Measurements from ENCODE around the gene PCSK1N.
"Not testable (repeated sequence)": the region's sequence is repeated elsewhere in the genome, so short reads cannot be mapped to it uniquely, and the experiment has no call there.

PCSK1N gene

DNA sequence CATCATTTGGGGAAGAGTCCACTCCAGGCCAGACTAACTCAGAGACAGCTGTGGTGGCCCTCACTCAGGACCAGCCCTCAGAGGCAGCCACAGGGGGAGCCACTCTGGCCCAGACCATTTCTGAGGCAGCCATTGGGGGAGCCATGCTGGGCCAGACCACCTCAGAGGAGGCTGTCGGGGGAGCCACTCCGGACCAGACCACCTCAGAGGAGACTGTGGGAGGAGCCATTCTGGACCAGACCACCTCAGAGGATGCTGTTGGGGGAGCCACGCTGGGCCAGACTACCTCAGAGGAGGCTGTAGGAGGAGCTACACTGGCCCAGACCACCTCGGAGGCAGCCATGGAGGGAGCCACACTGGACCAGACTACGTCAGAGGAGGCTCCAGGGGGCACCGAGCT is 12.4 kb downstream of the PCSK1N start:
- DNase-seq = no peak

DNA sequence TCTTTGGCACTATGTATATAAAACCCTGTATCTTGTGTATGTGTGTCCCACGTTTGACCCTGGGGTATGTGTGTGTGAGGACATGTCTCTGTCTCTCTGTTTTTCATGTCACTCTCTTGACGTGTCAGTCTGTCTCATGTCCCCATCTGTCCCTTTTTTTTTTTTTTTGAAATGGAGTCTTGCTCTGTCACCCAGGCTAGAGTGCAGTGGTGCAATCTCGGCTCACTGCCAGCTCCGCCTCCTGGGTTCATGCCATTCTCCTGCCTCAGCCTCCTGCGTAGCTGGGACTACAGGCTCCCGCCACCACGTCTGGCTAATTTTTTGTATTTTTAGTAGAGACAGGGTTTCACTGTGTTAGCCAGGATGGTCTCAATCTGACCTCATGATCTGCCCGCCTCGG is 16.0 kb downstream of the PCSK1N start:
- not testable (repeated sequence) for DNase-seq

DNA sequence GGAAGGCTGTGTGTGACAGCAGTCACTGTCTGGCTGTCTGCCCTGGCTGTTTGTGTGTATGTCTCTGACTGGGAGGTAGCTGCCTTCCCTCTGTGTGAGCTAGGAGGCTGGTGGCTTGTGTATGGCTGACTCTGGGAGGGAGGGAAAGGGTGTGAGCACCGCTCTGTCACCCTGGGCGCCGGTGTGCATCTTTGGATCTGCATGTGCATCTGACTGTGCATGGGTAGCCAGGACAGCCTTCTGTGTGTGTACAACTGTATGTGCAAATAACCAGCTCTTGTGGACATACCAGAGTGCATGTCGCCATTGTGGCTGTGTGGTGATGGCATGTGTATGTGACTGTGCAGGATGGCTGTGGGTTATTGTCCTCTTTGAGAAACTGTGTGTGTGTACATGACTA is 16.5 kb downstream of the PCSK1N start:
- no peak for DNase-seq

DNA sequence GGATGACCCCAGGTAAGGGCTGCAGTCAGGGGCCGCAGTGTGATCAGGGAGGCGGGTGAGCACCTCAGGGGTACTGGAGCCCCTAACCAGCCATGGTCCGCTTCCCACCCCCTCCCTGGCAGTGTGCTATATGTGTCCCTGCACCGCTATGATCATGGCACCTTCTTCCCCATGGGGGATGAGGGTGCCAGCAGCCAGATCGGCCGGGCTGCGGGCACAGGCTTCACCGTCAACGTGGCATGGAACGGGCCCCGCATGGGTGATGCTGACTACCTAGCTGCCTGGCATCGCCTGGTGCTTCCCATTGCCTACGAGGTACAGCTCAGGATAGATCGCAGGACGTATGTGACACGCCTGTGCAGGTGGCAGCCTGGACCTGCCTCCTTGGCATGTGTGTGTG is 17.3 kb downstream of the PCSK1N start:
- DNase-seq = no peak

DNA sequence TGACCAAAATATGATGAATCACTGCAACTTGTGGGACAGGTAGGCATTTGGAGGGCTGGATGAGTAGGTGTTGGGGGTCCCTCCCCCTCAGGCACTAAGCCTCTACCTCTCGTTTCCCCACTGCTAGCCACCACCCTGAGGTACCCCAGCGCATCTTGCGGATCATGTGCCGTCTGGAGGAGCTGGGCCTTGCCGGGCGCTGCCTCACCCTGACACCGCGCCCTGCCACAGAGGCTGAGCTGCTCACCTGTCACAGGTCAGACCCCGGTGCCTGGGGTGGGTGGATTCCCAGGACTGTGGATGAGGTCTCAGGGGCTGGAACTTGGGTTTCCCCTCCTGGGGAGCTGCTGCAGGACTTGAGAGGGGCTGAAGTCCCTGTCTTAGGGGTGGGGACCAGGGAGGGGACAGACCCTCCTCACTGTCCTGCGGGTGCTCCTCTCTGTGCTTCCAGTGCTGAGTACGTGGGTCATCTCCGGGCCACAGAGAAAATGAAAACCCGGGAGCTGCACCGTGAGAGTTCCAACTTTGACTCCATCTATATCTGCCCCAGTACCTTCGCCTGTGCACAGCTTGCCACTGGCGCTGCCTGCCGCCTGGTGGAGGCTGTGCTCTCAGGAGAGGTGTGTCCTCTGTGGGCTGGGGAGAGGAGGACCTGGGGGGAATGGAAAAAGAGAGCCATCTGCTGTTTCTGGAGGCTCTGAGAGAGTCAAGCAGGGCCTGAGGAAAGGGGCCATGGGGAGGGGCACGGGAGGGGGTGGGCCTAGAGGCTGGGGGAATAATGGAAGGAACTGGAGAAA is 19.2 kb downstream of the PCSK1N start:
- no peak for DNase-seq

DNA sequence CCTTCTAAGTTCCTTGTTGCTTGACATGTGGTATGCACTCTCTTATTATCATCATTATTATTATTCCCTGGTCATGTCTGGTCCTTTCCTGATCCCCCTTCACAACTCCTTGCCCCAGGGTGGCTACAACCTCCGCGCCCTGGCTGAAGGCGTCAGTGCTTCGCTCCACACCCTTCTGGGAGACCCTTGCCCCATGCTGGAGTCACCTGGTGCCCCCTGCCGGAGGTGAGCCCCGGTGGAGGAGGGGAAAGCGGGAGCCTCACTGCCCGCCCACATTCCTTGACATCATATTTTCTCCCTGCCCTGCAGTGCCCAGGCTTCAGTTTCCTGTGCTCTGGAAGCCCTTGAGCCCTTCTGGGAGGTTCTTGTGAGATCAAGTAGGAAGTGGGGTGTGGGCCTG is 20.1 kb downstream of the PCSK1N start:
- DNase-seq = no peak

DNA sequence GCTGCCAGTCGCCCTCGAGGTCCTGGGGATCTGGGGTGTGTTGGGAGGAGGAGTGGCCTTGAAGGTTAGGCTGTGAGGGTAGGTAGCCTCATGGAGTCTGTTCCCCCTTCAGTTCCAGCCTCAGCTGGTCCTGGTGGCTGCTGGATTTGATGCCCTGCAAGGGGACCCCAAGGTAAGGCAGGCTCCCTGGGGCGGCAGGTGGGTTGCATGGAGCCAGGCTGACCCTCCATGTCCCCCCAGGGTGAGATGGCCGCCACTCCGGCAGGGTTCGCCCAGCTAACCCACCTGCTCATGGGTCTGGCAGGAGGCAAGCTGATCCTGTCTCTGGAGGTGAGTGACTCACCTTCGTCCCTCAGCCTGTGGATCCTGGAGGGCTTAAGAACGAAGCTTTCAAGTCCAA is 20.7 kb downstream of the PCSK1N start:
- DNase-seq = no peak

DNA sequence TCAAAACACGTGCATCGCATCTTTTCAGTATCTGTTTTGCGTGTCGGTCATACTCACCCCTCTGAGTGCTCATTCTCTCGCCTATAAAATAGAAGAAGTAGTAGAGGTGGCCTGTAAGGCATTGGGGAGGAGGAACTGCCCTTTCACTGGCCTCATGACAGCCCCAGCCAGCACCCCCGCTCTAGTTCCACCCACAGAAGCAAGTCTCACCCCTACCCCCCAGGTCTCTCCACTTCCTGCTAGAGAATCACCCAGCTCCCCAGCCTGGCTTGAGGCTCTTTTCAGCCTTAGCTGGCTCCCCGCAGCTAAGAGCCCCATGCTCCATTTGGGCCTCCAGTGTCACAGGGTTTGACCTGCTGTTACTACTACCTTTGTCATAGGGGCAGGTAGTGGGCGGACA is 21.8 kb downstream of the PCSK1N start:
- DNase-seq = no peak

DNA sequence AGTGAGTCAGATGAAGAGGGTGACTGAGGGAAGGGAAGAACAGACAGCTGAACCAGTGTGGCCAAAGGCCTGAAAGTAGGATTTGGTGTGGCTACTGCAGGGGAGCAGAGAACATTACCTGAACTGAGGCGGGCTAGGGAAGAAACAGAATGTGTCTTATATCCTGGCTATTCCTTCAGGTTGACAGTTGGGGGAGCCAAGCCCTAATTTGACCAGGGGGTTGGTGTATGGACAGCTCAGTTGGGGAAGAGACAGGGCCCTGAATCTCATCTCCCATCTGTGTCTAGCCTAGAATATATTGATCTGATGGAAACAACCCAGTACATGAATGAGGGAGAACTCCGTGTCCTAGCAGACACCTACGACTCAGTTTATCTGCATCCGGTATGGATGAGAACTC is 29.3 kb downstream of the PCSK1N start:
- DNase-seq = no peak

DNA sequence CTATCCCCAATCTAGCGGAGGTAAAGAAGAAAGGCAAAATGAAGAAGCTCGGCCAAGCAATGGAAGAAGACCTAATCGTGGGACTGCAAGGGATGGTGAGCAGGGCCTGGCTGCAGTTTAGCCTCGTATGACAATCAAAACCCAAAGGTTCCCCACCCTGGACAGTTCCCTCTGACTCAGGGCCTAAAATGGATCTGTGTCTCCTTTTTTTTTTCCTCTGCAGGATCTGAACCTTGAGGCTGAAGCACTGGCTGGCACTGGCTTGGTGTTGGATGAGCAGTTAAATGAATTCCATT is 32.6 kb downstream of the PCSK1N start:
- no peak for DNase-seq

DNA sequence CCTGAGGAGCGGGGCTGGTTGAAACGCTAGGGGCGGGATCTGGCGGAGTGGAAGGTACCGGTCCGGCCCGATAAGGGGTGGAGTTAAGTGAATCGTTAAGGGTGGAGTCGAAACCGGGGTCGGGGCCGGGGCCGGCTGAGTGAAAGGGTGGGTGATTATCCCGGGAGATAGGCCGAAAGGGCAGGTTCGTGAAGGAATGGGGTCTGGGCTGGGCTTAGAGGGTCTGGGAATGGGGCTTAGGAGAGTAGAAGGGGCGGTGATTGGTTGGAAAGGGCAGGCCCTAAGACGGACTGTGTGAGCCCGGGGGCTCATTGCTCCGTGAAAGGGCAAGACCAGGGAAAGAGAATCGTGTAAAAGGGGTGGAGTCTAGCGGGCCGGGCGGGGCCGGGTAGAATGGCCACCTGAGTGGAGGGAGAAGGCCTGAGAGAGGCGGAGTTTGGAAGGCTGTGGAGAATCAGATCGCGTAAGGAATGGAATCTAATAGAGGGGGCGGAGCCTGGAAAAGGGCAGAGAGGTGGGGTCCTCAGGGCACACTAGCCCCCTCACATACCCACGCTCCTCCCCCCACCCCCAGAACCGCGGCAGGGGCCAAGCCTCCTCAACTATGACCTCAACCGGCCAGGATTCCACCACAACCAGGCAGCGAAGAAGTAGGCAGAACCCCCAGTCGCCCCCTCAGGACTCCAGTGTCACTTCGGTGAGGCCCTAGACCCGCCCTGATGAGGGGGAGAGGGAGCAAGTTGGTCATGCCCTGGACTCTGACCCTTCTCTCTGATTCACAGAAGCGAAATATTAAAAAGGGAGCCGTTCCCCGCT is 33.1 kb downstream of the PCSK1N start:
- peak; percentile 27 for DNase-seq

DNA sequence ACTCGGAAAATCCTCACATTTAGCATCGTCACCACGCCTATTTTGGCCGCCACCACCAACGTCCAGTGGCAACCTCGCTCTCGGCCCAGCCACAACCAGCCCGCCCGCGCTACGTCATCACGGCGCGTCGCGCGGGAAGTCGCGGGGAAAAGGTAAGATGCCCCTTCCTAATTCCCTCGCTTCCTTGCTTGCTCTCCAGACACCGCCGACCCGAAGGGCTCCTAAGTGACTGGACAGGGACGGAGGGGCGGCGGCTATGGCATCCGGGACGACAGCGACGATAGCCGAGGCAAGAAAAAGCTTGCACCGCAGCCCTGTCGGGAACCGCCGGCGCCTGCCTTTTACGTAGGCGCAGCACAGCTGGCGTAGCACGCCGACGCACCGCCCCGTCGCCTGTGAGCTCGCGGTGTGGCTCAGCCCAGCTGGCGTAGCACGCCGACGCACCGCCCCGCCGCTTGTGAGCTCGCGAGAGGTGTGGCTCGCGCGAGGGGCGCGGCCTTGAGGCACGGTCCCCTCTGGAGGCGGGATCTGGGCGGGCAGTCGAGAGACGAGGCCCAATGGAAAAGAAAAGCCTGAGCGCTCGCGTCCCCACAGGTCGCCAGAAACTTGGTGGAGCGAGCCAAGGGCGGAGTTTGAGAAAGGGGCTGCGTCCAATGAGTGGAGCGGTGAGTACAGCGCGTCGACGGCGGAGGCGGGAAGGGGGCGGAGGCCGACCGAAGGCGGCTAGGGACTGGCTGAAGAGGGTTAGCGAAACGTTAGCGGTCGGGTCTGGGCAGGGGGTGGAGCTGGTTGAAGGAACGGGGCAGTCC is 33.9 kb downstream of the PCSK1N start, which contains the start of gene HDAC6:
Gene HDAC6 (plus strand): TSS at position 788 of the 809 bp plus-strand sequence. CDS start 626 bp downstream, outside the sequence.
- DNase-seq = peak; percentile 89

DNA sequence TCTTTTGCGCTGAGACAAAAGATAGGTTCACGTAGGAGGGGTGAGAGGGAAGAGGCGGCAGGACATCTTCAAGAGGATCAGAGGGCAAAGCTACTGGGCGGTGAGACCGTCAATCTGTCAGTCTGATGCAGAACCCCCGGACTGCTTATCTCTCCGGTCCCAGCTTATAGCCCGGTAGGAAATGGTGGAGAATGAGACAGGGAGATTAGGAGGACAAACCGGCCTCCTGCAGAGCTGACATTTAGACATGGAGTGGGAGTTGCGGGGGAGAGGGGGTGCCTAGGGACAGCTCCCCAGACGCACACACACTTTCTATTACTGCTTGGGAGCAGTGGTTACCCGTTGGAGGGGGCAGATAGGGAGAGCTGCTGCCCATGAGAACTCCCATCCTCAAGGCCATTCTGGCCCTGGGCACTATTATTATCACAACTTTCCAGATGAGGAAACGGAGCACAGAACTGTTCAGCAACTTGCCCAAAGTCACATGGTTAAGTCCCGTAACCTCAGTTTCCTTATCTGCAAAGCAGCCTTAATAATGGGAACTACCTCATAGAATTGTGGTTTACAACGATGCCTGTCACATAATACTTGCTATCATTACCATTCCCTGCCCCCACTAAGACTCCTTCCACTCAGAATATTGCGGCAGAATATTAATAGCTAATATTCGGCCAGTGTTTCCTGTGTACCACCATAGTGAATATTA is 34.7 kb downstream of the PCSK1N start:
- DNase-seq = no peak

DNA sequence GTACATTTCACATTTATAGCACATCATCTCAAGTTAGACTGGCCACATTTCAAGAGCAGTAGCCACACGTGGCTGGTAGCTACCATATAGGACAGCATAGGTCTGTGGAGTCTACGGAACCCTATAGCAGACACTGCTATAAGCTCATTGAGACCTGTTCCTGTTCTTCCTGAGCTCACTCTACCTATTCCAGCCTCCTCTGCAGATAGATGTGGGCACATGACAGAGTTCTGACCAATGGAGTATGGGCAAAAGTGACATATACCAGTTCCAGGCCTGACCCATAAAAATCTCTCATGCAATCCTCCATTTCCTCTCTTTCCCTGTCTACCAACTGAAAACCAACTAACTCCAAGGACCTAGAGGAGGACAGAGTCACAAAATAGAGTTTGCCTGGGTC is 37.1 kb downstream of the PCSK1N start:
- no peak for DNase-seq

DNA sequence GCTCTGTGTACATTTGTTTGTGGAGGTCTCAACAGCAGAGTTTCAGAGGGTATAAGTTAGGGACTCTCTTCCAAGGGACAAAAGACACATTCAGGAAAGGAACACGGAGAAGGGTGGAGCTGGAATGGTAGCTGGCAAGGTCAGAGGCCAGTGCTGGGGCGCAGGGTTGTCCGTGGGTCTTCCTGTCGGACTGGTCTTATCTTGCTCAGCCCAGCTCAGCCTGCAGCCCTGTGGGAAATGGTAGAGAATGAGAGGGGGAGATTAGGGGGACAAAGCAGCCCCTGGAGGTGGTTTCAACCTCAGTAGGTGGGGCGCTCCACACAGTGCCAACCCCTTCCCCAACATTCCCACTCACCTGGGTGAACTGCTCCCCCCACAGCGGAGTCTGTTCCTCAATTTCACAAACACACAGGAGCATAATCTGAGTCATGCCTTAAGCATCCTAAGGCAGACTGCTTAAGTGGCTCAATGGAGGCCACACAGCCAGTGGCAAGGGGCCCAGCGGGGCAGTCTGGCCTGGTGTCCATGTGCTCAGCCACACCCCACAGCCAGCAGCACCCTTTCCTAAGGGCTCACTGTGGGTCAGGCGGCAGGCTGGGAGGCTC is 40.4 kb downstream of the PCSK1N start:
- DNase-seq = no peak

DNA sequence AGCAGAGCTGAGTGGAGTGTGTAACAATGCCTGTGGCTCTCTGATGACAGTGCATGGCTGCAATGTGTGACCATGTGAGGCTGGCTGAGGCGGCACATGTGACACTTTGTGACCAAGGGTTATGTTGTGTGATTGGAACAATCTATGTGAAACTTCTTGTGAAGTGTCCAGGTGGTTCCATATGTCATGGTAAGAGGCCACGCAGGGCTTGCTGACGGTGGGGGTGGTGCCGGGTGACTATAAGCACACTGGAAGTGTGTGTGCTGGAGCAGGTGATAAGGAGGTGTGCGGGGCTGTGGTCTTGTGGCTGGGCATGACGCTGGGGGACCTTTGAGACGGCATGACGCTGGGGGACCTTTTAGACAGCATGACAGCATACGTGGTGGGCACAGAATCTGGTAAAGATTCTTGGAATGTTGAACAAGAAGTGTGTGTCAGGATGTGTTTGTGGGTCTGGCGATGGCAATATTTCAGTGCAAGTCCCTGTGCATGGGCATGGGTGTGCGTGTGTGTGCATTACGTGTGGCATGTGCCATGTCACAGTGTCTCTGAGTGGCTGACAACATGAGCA is 41.0 kb downstream of the PCSK1N start:
- no peak for DNase-seq

DNA sequence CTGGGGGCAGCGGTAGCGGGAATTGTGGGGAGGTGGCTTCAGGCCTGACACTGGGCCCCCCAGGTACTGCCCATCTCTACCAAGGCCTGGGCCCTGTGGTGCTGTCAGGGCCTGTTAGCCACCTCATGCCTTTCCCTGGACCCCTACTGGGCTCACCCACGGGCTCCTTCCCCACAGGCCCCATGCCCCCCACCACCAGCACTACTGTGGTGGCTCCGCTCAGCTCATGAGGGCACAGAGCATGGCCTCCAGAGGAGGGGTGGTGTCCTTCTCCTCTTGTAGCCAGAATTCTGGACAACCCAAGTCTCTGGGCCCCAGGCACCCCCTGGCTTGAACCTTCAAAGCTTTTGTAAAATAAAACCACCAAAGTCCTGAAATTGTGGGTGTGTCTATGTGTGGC is 41.5 kb downstream of the PCSK1N start:
- no peak for DNase-seq

DNA sequence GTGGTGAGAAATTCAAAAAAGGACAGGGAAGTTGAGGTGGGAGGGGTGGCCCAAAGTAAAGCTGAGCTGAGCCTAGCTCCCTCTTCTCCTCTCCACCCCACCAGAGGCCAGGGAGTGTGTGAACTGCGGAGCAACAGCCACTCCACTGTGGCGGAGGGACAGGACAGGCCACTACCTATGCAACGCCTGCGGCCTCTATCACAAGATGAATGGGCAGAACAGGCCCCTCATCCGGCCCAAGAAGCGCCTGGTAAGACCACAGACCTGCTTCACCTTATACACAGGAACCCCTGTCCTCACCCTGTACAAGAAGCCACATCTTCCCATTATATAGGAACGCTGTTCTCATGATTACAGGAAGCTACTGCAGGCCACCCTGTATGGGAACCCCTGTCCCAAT is 43.2 kb downstream of the PCSK1N start:
- DNase-seq = no peak

DNA sequence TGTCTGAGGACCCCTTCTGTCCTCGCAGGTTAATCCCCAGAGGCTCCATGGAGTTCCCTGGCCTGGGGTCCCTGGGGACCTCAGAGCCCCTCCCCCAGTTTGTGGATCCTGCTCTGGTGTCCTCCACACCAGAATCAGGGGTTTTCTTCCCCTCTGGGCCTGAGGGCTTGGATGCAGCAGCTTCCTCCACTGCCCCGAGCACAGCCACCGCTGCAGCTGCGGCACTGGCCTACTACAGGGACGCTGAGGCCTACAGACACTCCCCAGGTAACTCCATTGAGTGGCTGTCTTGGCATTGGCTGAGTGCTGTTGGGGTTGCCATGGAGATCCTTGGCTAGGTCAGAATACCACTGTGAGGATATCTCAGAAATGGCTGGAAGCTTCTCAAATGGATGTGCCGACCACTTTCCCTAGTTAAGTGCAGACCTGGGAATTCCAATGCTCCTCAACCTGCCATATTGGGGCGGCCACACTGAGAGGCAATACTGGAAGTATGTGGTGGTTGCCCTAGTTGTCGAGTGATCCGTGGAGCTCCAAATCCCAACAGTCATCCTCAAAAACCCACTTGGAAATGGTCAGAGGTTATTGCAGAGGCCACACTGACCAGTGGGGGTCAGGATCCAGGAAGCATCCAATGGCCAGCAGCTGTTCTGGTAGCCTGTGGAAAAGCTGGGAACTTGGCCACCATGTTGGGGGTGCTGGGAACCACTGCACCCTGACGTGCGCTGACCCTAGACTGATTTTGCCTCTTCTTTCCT is 44.2 kb downstream of the PCSK1N start:
- DNase-seq = no peak

DNA sequence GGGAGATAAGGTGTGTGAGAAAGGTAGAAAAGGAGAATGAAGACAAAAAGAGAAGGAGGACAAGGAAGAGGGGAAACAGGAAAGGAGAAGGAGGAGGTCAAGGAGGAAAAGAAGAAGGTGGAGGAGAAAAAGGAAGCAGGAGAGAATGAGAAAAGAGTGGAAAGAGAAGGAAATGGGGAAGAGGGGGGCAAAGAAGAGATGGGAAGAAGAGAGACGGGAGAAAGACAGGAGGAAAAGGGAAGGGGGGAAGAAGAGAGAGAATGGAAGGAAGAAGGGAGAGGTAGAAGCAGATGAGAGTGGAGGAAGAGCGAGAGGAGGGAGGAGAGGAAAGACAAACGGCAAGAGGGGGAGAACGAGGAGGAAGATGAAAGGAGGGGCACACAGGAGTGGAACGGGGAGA is 44.9 kb downstream of the PCSK1N start:
- no peak for DNase-seq

All from effector CD4-positive, alpha-beta T cell (primary cell).